Bronchial epithelial cell (primary cell): ENCODE data around the gene ALDH1A1. TPM values are rescaled to one million over a fixed set of nuclear protein-coding genes. Genes with fewer than 3 reads are reported as not detected.
A peak's percentile ranks its signal among the peaks of the same experiment; 100 is the strongest.

Experiments used
- DNase-seq: peaks from one replicate; pipeline ENCODE4 v3.0.0-alpha.2; 2010; ENCODE audit warnings: low read depth
- FAIRE-seq: peaks from 2 replicates; lab custom pipeline; 2011; peaks lifted over from hg19 to GRCh38; lab: Jason Lieb, UNC
- H3K27me3 ChIP-seq: 2 replicates; pipeline ENCODE4 v1.5.1; 2011; ENCODE audit warnings: low read length; ENCODE audit not compliant: control insufficient read depth, insufficient read depth
- H3K36me3 ChIP-seq: 2 replicates; pipeline ENCODE4 v1.5.1; 2011; ENCODE audit warnings: low read length; ENCODE audit not compliant: control insufficient read depth, insufficient read depth
- H3K4me3 ChIP-seq: 2 replicates; pipeline ENCODE4 v1.5.1; 2011; ENCODE audit warnings: mild to moderate bottlenecking, low read depth, low read length, control low read depth
- total RNA-seq: library from RNA; depleted of rRNA; stranded (reverse); fragments of >200 nt; gene quantifications from 2 replicates; pipeline ENCODE4 v1.2.1, GENCODE V29; 2014
- TF ChIP-seq, protein P1 (sequence below): IDR thresholded peaks from 2 replicates; pipeline ENCODE4 v1.5.1; 2011; ENCODE audit warnings: mild to moderate bottlenecking, moderate library complexity, low read length, control low read depth, inconsistent platforms; ENCODE audit not compliant: insufficient read depth, severe bottlenecking

Gene ALDH1A1
- total RNA-seq, 1 donor from 2014 or later, result 5.0 TPM

DNA sequence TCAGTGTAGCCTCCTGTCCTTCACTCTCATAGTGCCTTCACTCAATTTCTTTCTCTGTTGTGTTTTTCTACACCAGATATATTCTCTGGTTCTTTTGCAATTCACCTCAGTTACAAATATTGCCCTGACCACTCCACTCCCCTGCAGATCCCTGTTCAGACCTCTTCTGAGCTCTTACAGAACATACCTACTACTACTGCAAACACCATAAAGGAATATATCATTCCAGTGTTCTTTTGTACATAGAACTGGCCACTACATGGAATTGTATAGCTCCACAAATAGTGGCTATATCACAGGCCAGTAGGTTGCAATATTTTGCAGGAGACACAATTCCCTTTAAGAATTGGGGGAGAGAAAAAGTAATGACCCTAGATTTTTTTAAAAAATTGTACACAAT, 21.0 kb downstream of the ALDH1A1 start:
- Histone ChIP-seq H3K36me3 (no peaks in the 10 kb centered on the region), H3K4me3 (no peak overlapping the region), H3K27me3 (no peaks in the 10 kb centered on the region)
- FAIRE-seq (no peak), DNase-seq (no peak)
- TF ChIP-seq, protein P1, sequence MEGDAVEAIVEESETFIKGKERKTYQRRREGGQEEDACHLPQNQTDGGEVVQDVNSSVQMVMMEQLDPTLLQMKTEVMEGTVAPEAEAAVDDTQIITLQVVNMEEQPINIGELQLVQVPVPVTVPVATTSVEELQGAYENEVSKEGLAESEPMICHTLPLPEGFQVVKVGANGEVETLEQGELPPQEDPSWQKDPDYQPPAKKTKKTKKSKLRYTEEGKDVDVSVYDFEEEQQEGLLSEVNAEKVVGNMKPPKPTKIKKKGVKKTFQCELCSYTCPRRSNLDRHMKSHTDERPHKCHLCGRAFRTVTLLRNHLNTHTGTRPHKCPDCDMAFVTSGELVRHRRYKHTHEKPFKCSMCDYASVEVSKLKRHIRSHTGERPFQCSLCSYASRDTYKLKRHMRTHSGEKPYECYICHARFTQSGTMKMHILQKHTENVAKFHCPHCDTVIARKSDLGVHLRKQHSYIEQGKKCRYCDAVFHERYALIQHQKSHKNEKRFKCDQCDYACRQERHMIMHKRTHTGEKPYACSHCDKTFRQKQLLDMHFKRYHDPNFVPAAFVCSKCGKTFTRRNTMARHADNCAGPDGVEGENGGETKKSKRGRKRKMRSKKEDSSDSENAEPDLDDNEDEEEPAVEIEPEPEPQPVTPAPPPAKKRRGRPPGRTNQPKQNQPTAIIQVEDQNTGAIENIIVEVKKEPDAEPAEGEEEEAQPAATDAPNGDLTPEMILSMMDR, result no peak

DNA sequence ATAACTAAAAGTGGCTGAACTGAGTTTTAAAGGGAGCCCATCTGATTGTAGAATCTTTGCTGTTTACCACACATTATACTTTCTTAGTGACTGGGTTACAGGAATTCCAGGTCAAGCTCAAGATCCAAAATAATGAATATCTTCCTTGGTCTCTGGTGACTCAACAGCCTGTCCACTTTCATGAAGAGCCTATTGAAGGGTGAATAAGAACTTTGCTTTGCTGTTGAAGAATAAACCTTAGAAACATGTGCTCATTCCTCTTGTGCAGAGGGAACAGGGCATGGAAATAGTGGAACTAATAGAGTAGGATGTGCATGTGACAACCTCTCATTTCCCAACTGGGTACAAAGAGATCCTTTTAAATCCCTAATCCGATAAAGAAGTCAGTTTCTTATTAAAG, 21.4 kb downstream of the ALDH1A1 start:
- Histone ChIP-seq H3K4me3 (no peak overlapping the region), H3K27me3 (no peaks in the 10 kb centered on the region), H3K36me3 (no peaks in the 10 kb centered on the region)
- DNase-seq (no peak), FAIRE-seq (no peak)
- TF ChIP-seq, protein P1, result no peak

DNA sequence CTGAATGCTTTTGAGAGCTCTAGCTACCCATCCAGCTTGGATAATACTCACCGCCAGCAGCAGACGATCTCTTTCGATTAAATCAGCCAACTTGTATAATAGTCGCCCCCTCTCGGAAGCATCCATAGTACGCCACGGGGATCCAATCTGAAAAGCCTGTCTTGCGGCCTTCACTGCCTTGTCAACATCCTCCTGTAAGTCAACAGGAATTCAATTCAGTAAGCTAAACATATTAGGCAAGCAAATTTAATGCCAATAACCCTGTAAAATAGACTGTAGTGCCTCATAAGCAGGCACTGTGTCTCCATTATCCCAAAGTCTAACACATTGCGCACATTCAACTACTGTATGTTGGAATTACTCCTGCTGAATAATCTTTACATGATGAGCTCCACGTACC, 22.0 kb downstream of the ALDH1A1 start:
- TF ChIP-seq, protein P1, result no peak
- DNase-seq (no peak), FAIRE-seq (peak; percentile 75)
- Histone ChIP-seq H3K36me3 (no peaks in the 10 kb centered on the region), H3K27me3 (no peaks in the 10 kb centered on the region), H3K4me3 (no peak overlapping the region)

DNA sequence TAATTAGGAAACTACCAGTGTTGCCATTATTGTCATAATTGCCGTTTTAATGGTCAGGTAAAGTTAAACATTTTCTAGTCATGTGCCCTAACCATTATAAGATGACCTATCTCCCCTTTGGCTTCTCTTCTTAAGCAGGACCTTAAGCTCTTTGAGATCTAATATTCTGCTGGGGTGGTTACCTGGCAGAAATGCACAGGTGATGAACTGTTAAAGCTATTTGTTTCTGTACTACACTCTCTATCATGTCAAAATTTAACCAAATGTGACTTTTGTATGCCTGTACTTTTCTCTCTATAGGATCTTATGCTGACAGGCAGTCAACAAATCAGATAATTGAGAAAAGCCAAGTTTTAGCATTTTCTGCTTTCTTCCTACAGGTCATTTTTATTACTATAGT, 23.3 kb downstream of the ALDH1A1 start:
- TF ChIP-seq, protein P1, result no peak
- H3K36me3 ChIP-seq, result no peaks in the 10 kb centered on the region
- FAIRE-seq (no peak), DNase-seq (no peak)
- no peak overlapping the region for H3K4me3 ChIP-seq
- H3K27me3 ChIP-seq, result no peaks in the 10 kb centered on the region

DNA sequence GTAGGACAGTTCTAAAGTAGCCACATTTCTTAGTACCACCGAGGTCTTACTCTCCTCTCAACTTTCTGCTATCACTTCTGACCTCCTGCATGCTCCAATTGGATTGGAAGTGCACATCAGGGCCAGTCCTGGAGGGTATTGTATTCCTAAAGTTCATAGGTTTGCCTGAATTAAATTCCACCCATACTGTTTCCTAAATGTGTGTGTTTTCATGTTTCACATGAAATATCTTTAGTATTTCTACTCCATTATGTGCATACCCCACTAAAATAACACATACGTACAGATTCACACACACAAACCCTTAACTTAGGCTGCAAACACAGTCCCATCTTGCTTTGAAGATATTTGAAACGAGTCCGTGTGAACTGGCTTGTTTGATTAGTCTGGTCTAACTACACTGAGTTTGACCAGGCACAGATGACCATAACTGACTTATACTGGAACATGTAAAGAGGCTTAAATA, 24.8 kb downstream of the ALDH1A1 start:
- FAIRE-seq (no peak), DNase-seq (no peak)
- no peaks in the 10 kb centered on the region for H3K36me3 ChIP-seq
- TF ChIP-seq, protein P1, result no peak
- no peak overlapping the region for H3K4me3 ChIP-seq
- H3K27me3 ChIP-seq, result no peaks in the 10 kb centered on the region

DNA sequence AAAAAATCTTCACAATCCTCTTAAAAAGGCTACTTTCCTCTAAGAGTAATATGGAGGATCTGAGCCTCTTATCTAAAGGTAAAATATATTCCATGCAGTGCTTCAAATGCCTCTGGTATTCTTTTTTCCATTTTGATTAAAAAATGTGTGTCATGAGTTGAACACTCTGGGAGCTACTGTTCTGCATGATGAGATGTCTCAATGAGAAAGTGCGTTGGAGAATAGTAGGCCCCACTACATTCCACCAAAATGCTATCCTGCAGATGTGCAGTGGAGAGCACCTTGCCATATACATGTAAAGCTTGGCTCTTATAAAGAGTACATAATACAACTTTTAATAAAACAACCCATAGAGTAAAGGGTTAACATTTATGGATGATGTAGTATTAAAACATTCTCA, 26.3 kb downstream of the ALDH1A1 start:
- H3K4me3 ChIP-seq, result no peak overlapping the region
- DNase-seq (no peak), FAIRE-seq (no peak)
- H3K36me3 ChIP-seq, result no peaks in the 10 kb centered on the region
- H3K27me3 ChIP-seq, result no peaks in the 10 kb centered on the region
- TF ChIP-seq, protein P1, result no peak
